Fibroblast of pulmonary artery (primary cell): Measurements from ENCODE around the gene ZNF106.

Source experiments
- DNase-seq: peaks from one replicate; pipeline ENCODE4 v3.0.0-alpha.2; 2010; ENCODE audit warnings: low read depth
- H3K4me3 ChIP-seq: replicated peaks from 2 replicates; pipeline ENCODE4 v1.5.1; 2011; ENCODE audit warnings: low read depth, mild to moderate bottlenecking, control low read depth, low read length, moderate library complexity
- CTCF ChIP-seq: IDR thresholded peaks from 2 replicates; pipeline ENCODE4 v1.5.1; 2011; ENCODE audit warnings: mild to moderate bottlenecking, control low read depth, low read length, inconsistent platforms; ENCODE audit errors: missing control alignments

The ZNF106 gene

GRCh38 chr15:42385980-42386700, 104.8 kb downstream of the ZNF106 start:
- no peak for DNase-seq
- TF ChIP-seq CTCF: no peak
- H3K4me3 ChIP-seq: no peak overlapping the region

DNA sequence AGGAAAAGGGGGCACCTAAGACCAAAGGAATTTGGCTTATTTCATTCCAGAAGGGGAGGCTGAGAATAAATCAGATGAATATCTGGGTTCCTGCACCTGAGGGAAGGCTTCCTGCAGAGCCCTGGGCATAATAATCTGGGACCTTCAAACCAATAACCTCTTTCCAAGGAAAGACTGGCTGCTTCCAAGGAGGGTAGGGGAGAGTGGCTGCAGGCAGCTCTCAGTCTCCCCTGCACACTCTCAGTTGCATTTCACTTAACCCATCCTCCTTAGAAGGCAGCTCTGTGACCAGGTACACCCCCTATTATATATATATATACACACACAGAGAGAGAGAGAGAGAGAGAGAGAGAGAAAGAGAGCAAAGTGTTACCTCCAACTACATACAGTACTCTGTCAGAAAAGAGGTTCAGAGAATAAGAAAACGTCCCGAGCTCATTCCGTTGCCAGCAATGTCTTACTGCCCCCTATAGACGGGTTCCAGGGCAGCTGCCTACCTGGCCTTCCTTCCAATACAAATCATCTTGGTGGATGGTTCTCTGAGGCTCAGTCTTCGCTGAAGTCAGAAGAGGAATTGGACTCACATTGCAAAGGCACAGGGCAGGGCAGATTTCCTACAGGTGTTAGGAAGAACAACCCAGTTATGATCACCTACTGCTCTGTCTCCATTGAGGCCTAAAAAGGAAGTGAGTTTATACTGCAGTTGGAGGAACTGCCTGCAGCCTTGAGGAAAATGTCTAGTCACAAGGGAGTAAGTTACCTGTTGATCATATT, 105.5 kb downstream of the ZNF106 start:
- peak; percentile 95 for TF ChIP-seq CTCF
- H3K4me3 ChIP-seq: no peak overlapping the region
- DNase-seq: peak; percentile 75

- no peak for DNase-seq
- H3K4me3 ChIP-seq: no peak overlapping the region
- no peak for TF ChIP-seq CTCF
Observed at GRCh38 chr15:42384597-42384996, 106.3 kb downstream of the ZNF106 start.

DNA sequence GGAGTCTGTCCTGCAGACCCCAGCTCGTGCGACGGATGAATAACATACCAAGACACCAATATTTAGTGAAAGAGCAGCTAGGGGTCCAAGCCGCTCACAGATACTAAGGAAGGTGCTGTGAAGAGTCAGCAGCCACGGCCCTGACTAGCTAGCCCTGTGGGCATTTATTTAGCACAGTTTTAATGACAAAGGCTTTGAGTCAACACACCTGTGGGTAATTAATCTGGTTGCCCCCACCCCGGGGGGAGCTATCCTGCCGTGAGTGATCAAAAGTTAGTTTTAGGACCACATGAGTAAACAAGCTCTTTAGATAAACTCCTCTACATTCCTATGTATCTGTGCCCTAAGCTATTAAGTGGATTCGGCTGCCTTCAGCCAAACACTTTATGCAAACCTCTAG, 112.9 kb downstream of the ZNF106 start:
- H3K4me3 ChIP-seq: no peak overlapping the region
- DNase-seq: no peak
- TF ChIP-seq CTCF: no peak

- H3K4me3 ChIP-seq: no peak overlapping the region
- TF ChIP-seq CTCF: no peak
- no peak for DNase-seq
Observed at GRCh38 chr15:42375941-42376340, 115.0 kb downstream of the ZNF106 start.

- H3K4me3 ChIP-seq: no peak overlapping the region
- TF ChIP-seq CTCF: no peak
- no peak for DNase-seq
Observed at GRCh38 chr15:42375252-42375651, 115.7 kb downstream of the ZNF106 start.
